T1000 (cell line): ENCODE data around the gene DGKD.

Experiments
- DNase-seq: peaks from one replicate; lab custom pipeline; 2025; ENCODE audit warnings: mixed read lengths; lab: John Stamatoyannopoulos, UW

The DGKD gene

GRCh38 chr2:233462202-233462785 is 108.0 kb downstream of the DGKD start:
- no peak for DNase-seq

- DNase-seq = no peak
These were observed 108.7 kb downstream of the DGKD start for GRCh38 chr2:233462826-233463470.

- no peak for DNase-seq
These were observed 109.3 kb downstream of the DGKD start for GRCh38 chr2:233463586-233463985.

- no peak for DNase-seq
These were observed 109.8 kb downstream of the DGKD start for GRCh38 chr2:233464056-233464455.

GRCh38 chr2:233464531-233465240 is 110.4 kb downstream of the DGKD start:
- DNase-seq = no peak

GRCh38 chr2:233466991-233467603 is 112.8 kb downstream of the DGKD start:
- no peak for DNase-seq

- DNase-seq = no peak
These were observed 113.9 kb downstream of the DGKD start for GRCh38 chr2:233468047-233468740.

- DNase-seq = no peak
These were observed 114.4 kb downstream of the DGKD start for GRCh38 chr2:233468741-233469110.

GRCh38 chr2:233469261-233470010 is 115.1 kb downstream of the DGKD start:
- DNase-seq = no peak

- DNase-seq = no peak
These were observed 115.9 kb downstream of the DGKD start for GRCh38 chr2:233470011-233470687.

- no peak for DNase-seq
These were observed 116.5 kb downstream of the DGKD start for GRCh38 chr2:233470839-233471238.

GRCh38 chr2:233471291-233472035 is 117.2 kb downstream of the DGKD start:
- no peak for DNase-seq

- DNase-seq = no peak
These were observed 119.1 kb downstream of the DGKD start for GRCh38 chr2:233473386-233473791.

GRCh38 chr2:233473878-233474277 is 119.6 kb downstream of the DGKD start:
- DNase-seq = no peak

GRCh38 chr2:233474308-233475160 is 120.2 kb downstream of the DGKD start:
- DNase-seq = no peak

GRCh38 chr2:233476063-233476410 is 121.7 kb downstream of the DGKD start:
- DNase-seq = no peak

GRCh38 chr2:233476651-233477547 is 122.6 kb downstream of the DGKD start:
- DNase-seq = no peak
